Mesothelial cell of epicardium (in vitro differentiated cells): Measurements from ENCODE around the gene MRGPRX1. TPM values are rescaled to one million over a fixed set of nuclear protein-coding genes. Genes with fewer than 3 reads are reported as not detected.

Source experiments
- DNase-seq, 2 experiments: peaks; one replicate each; pipeline ENCODE4 v3.0.0; 2021; ENCODE audit warnings: low spot score in 2 of 2; ENCODE audit not compliant: unreplicated experiment in 2 of 2
- H3K27ac Mint-ChIP-seq: 2 replicates; pipeline ENCODE4 v1.8.0; 2021; ENCODE audit warnings: mixed read lengths
- H3K27me3 Mint-ChIP-seq: 2 replicates; pipeline ENCODE4 v1.8.0; 2021; ENCODE audit warnings: low read depth, mixed read lengths
- H3K36me3 Mint-ChIP-seq: 2 replicates; pipeline ENCODE4 v1.8.0; 2021; ENCODE audit warnings: mixed read lengths
- H3K4me1 Mint-ChIP-seq: 2 replicates; pipeline ENCODE4 v1.8.0; 2021; ENCODE audit warnings: mixed read lengths
- H3K4me3 Mint-ChIP-seq: 2 replicates; pipeline ENCODE4 v1.8.0; 2021; ENCODE audit warnings: mild to moderate bottlenecking, moderate library complexity, mixed read lengths
- H3K9me3 Mint-ChIP-seq: 2 replicates; pipeline ENCODE4 v1.8.0; 2021; ENCODE audit warnings: mixed read lengths
- CTCF ChIP-seq: fragments of 200-600 bp; sonication (generic); IDR thresholded peaks from one replicate; pipeline ENCODE4 v1.5.0; 2021; ENCODE audit warnings: antibody characterized with exemption; ENCODE audit not compliant: unreplicated experiment
- total RNA-seq: library from RNA; stranded (reverse); gene quantifications from 3 replicates; pipeline ENCODE4 v1.2.1, GENCODE V29; 2021

MRGPRX1 gene
- not detected in 3 replicates for total RNA-seq

GRCh38 chr11:18939314-18939713 is at the start of gene MRGPRX1:
Gene MRGPRX1, minus strand, starts transcription at chr11:18939414. Its CDS starts 4,630 bp downstream, at chr11:18934784.
- Mint-ChIP-seq H3K9me3 (no peaks in the 10 kb centered on the region), H3K4me1 (peaks cover 2% of the 10 kb centered on the region), H3K36me3 (no peaks in the 10 kb centered on the region), H3K4me3 (no peak within 1 kb of the TSS), H3K27ac (no peak within 1 kb of the TSS), H3K27me3 (peaks cover 8% of the 10 kb centered on the region)
- DNase-seq = no peak
- TF ChIP-seq CTCF = no peak

GRCh38 chr11:18987454-18988231 is 48.4 kb upstream of the MRGPRX1 start:
- Mint-ChIP-seq H3K4me1 (no peaks in the 10 kb centered on the region), H3K27me3 (peaks cover 45% of the 10 kb centered on the region), H3K4me3 (no peak overlapping the region), H3K27ac (no peak overlapping the region), H3K9me3 (peaks cover 4% of the 10 kb centered on the region), H3K36me3 (no peaks in the 10 kb centered on the region)
- no peak for DNase-seq
- no peak for TF ChIP-seq CTCF

GRCh38 chr11:18986744-18987143 is 47.5 kb upstream of the MRGPRX1 start:
- H3K27me3 Mint-ChIP-seq = peaks cover 43% of the 10 kb centered on the region
- H3K36me3 Mint-ChIP-seq = no peaks in the 10 kb centered on the region
- H3K4me1 Mint-ChIP-seq = no peaks in the 10 kb centered on the region
- H3K9me3 Mint-ChIP-seq = peaks cover 4% of the 10 kb centered on the region
- no peak for DNase-seq
- no peak overlapping the region for H3K27ac Mint-ChIP-seq
- no peak for TF ChIP-seq CTCF
- no peak overlapping the region for H3K4me3 Mint-ChIP-seq

GRCh38 chr11:18981897-18982296 is 42.7 kb upstream of the MRGPRX1 start:
- TF ChIP-seq CTCF = no peak
- no peaks in the 10 kb centered on the region for H3K36me3 Mint-ChIP-seq
- no peak for DNase-seq
- H3K4me1 Mint-ChIP-seq = no peaks in the 10 kb centered on the region
- H3K9me3 Mint-ChIP-seq = peaks cover 14% of the 10 kb centered on the region
- H3K27me3 Mint-ChIP-seq = peaks cover 38% of the 10 kb centered on the region
- H3K27ac Mint-ChIP-seq = no peak overlapping the region
- no peak overlapping the region for H3K4me3 Mint-ChIP-seq

GRCh38 chr11:18974192-18974591 is 35.0 kb upstream of the MRGPRX1 start:
- no peaks in the 10 kb centered on the region for H3K36me3 Mint-ChIP-seq
- H3K9me3 Mint-ChIP-seq = peaks cover 8% of the 10 kb centered on the region
- H3K4me3 Mint-ChIP-seq = no peak overlapping the region
- no peak for DNase-seq
- no peak for TF ChIP-seq CTCF
- peaks cover 1% of the 10 kb centered on the region for H3K4me1 Mint-ChIP-seq
- no peak overlapping the region for H3K27ac Mint-ChIP-seq
- H3K27me3 Mint-ChIP-seq = peaks cover 3% of the 10 kb centered on the region

GRCh38 chr11:18972336-18972735 is 33.1 kb upstream of the MRGPRX1 start:
- no peak overlapping the region for H3K27ac Mint-ChIP-seq
- no peaks in the 10 kb centered on the region for H3K36me3 Mint-ChIP-seq
- TF ChIP-seq CTCF = no peak
- peaks cover 1% of the 10 kb centered on the region for H3K4me1 Mint-ChIP-seq
- H3K4me3 Mint-ChIP-seq = no peak overlapping the region
- H3K27me3 Mint-ChIP-seq = peaks cover 14% of the 10 kb centered on the region
- no peaks in the 10 kb centered on the region for H3K9me3 Mint-ChIP-seq
- no peak for DNase-seq
